Nephron (organoid): ENCODE measurements around the gene HSD3B2.

ENCODE experiments used
- H3K27ac Mint-ChIP-seq, 3 experiments: 2 replicates each; pipeline ENCODE4 v1.8.0; 2020; ENCODE audit warnings: mixed read lengths in 3 of 3, mild to moderate bottlenecking in 2 of 3, moderate library complexity in 1 of 3
- H3K27me3 Mint-ChIP-seq: 2 replicates; pipeline ENCODE4 v1.8.0; 2021; ENCODE audit warnings: low read depth, mild to moderate bottlenecking, moderate library complexity, mixed read lengths
- H3K36me3 Mint-ChIP-seq: 2 replicates; pipeline ENCODE4 v1.8.0; 2020; ENCODE audit warnings: low read depth, mixed read lengths
- H3K4me1 Mint-ChIP-seq: 2 replicates; pipeline ENCODE4 v1.8.0; 2020; ENCODE audit warnings: mixed read lengths
- H3K4me3 Mint-ChIP-seq, 3 experiments: 2 replicates each; pipeline ENCODE4 v1.8.0; 2020; ENCODE audit warnings: mild to moderate bottlenecking in 3 of 3, mixed read lengths in 3 of 3, moderate library complexity in 2 of 3
- H3K9me3 Mint-ChIP-seq: 2 replicates; pipeline ENCODE4 v1.8.0; 2020; ENCODE audit warnings: mixed read lengths
- TF ChIP-seq, protein P1 (sequence below), 3 experiments: fragments of 200-600 bp; sonication (generic); IDR thresholded peaks; one replicate each; pipeline ENCODE4 v1.5.0; 2021; ENCODE audit warnings: antibody characterized with exemption in 3 of 3; ENCODE audit not compliant: unreplicated experiment in 3 of 3

The HSD3B2 gene

DNA sequence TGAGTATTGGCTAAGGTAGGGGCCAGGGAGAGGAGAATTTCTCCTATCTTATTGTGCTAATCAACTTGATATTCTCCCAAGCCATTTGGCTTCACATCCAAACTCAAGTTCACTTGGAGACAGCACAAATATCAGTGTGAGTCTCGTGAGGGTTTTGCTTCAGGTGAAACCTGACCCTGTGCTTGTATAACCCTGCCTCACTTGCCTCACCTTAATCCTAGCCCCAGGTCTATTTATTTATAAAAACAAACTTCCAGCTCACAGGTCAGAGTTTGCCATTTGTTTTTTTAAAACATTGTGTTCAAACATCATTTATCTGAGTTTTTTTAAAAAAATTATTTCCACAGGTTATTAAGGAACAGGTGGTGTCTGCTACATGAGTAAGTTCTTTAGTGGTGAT lies 26.5 kb upstream of the HSD3B2 start:
- Mint-ChIP-seq H3K9me3 (no peaks in the 10 kb centered on the region), H3K27me3 (peaks cover 6% of the 10 kb centered on the region), H3K4me1 (no peaks in the 10 kb centered on the region), H3K27ac (no peak overlapping the region), H3K4me3 (no peak overlapping the region), H3K36me3 (no peaks in the 10 kb centered on the region)
- TF ChIP-seq, protein P1, sequence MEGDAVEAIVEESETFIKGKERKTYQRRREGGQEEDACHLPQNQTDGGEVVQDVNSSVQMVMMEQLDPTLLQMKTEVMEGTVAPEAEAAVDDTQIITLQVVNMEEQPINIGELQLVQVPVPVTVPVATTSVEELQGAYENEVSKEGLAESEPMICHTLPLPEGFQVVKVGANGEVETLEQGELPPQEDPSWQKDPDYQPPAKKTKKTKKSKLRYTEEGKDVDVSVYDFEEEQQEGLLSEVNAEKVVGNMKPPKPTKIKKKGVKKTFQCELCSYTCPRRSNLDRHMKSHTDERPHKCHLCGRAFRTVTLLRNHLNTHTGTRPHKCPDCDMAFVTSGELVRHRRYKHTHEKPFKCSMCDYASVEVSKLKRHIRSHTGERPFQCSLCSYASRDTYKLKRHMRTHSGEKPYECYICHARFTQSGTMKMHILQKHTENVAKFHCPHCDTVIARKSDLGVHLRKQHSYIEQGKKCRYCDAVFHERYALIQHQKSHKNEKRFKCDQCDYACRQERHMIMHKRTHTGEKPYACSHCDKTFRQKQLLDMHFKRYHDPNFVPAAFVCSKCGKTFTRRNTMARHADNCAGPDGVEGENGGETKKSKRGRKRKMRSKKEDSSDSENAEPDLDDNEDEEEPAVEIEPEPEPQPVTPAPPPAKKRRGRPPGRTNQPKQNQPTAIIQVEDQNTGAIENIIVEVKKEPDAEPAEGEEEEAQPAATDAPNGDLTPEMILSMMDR (IDR thresholded peaks at IDR 0.05; ENCODE audit: unreplicated experiment in 3 of 3) = no peak

DNA sequence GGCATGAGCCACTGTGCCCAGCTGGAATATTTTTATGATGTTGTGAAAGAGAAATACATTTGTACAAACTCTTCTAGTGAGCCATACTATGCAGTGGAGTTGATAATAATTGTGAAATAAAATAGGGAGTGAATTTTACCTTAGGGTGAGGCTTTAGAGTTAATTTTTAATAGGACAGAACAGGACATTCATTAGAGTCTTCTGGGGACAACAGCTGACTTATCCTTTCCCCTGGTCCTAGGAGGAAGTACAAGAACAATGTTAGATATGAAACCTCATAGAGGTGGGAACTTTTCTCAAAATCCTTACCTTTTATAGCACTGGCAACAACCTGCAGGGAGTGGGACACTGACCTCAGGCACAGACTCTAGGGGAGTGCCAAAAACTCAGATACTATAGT lies 24.4 kb upstream of the HSD3B2 start:
- Mint-ChIP-seq H3K27me3 (no peaks in the 10 kb centered on the region), H3K4me3 (no peak overlapping the region)

DNA sequence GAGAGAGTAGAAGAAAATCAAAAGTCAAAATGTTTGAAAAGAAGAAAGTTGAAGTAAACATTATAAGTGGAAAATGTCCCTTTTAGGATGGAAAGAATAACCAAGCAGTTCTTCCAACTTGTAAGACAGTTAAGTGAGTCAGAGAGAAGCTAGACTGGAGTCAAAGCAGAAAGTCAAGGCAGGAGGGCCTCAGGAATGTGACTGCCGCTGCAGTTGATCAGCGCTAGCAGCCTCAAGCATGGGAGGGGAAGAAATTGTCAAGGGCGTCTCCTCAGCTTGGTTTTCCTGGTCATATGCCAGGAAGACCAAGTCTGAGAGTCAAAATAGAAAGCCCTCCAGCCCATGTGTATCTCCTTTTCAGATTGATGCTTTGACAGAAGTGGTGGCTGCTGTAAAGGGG lies 23.2 kb upstream of the HSD3B2 start:
- Mint-ChIP-seq H3K4me3 (no peak overlapping the region), H3K9me3 (no peaks in the 10 kb centered on the region), H3K4me1 (no peaks in the 10 kb centered on the region), H3K27me3 (no peaks in the 10 kb centered on the region), H3K36me3 (no peaks in the 10 kb centered on the region), H3K27ac (no peak overlapping the region)
- TF ChIP-seq, protein P1 (IDR thresholded peaks at IDR 0.05; ENCODE audit: unreplicated experiment in 3 of 3) = no peak

More for the DNA sequence above, 24.4 kb upstream of the HSD3B2 start:
- Mint-ChIP-seq H3K4me1 (no peaks in the 10 kb centered on the region), H3K27ac (no peak overlapping the region), H3K36me3 (no peaks in the 10 kb centered on the region), H3K9me3 (no peaks in the 10 kb centered on the region)
- TF ChIP-seq, protein P1 (IDR thresholded peaks at IDR 0.05; ENCODE audit: unreplicated experiment in 3 of 3) = no peak

DNA sequence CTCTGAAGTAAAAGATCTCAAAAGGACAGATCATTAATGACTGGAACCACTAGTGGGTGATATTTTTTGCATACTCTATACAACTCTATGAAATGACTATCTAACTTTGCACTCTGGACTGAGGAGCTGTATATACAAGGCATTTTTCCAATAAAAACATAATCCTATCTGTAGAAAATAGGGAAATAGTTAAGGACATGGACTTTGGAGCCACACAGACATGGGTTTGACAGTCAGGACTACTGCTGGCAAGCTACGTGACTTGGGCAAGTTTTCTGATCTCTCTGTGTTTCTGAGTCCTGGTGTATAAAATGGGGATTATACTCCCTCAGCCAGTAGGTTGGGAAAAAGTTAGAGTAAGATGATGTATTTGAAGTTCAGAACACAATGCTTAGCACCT lies 20.9 kb upstream of the HSD3B2 start:
- no peak overlapping the region for H3K4me3 Mint-ChIP-seq
- peaks cover 4% of the 10 kb centered on the region for H3K27me3 Mint-ChIP-seq
- H3K9me3 Mint-ChIP-seq = no peaks in the 10 kb centered on the region
- no peak overlapping the region for H3K27ac Mint-ChIP-seq
- H3K36me3 Mint-ChIP-seq = no peaks in the 10 kb centered on the region
- no peaks in the 10 kb centered on the region for H3K4me1 Mint-ChIP-seq
- TF ChIP-seq, protein P1 (IDR thresholded peaks at IDR 0.05; ENCODE audit: unreplicated experiment in 3 of 3) = no peak

DNA sequence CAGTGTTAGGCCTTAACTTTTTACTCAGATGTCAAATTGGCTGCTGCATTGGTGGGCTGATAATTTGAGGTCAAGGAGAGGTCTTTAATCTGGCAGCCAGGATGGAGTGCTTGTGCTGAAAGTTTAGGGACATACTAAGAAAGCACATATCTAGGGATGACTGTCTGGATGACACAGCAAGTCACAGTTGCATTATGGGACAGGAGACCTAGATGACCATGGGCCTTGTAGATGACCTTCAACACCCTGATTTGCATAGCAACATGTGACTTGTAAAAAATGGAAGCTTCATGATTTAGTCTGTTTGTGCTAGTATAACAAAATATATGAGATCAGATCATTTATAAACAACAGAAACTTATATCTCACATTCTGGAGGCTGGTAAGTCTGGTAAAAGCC lies 18.0 kb upstream of the HSD3B2 start:
- H3K4me3 Mint-ChIP-seq = no peak overlapping the region
- no peaks in the 10 kb centered on the region for H3K36me3 Mint-ChIP-seq
- H3K4me1 Mint-ChIP-seq = no peaks in the 10 kb centered on the region
- H3K27ac Mint-ChIP-seq = no peak overlapping the region
- no peaks in the 10 kb centered on the region for H3K9me3 Mint-ChIP-seq
- TF ChIP-seq, protein P1 (IDR thresholded peaks at IDR 0.05; ENCODE audit: unreplicated experiment in 3 of 3) = no peak
- peaks cover 4% of the 10 kb centered on the region for H3K27me3 Mint-ChIP-seq

DNA sequence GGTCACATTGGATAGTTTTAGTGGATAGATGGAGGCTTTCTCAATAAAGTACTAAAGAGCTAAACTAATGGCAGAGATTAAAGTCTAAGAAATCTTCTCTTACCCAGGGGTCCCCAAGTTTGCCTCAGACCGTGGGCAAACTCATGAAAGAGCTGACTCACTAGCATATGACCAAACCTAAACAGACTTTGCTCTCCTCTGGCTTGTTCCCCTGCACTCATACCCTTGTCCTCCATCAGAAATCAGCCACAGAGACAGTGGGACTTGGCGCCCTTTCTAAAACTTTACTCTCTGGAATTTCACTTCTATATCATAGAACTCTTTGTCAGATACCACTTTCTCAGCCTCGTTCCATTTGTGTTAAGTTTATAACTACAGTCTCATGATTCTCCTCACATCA lies 17.0 kb upstream of the HSD3B2 start:
- Mint-ChIP-seq H3K27ac (no peak overlapping the region), H3K4me3 (no peak overlapping the region), H3K27me3 (peaks cover 4% of the 10 kb centered on the region), H3K36me3 (no peaks in the 10 kb centered on the region), H3K4me1 (no peaks in the 10 kb centered on the region), H3K9me3 (peaks cover 4% of the 10 kb centered on the region)
- TF ChIP-seq, protein P1 (IDR thresholded peaks at IDR 0.05; ENCODE audit: unreplicated experiment in 3 of 3) = no peak
